RKO (cell line): ENCODE data around the gene DAB2IP.

Experiments
- DNase-seq: peaks from one replicate; pipeline ENCODE4 v3.0.0-alpha.2; 2016; ENCODE audit warnings: low spot score

The DAB2IP gene

DNA sequence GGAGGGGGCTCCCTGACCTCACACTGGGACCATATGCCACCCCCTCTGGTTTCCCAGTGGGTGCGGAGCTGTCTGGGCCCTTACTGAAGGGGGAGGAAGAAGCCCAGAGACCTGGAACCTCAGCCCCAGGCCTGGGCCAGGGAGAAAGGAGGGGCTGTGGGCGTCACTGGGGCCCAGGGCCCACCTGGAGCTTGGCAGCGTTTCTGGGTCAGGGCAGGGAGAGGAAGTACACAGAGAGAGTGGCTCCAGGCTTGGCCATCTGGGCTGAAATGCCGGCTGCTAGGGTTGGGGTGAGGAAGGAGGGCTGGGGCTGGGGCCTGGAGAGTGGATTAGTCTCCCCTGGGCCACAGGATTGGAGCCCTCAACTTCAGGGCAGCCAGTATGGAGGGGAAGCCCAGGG lies 6.4 kb upstream of the DAB2IP start:
- no peak for DNase-seq

DNA sequence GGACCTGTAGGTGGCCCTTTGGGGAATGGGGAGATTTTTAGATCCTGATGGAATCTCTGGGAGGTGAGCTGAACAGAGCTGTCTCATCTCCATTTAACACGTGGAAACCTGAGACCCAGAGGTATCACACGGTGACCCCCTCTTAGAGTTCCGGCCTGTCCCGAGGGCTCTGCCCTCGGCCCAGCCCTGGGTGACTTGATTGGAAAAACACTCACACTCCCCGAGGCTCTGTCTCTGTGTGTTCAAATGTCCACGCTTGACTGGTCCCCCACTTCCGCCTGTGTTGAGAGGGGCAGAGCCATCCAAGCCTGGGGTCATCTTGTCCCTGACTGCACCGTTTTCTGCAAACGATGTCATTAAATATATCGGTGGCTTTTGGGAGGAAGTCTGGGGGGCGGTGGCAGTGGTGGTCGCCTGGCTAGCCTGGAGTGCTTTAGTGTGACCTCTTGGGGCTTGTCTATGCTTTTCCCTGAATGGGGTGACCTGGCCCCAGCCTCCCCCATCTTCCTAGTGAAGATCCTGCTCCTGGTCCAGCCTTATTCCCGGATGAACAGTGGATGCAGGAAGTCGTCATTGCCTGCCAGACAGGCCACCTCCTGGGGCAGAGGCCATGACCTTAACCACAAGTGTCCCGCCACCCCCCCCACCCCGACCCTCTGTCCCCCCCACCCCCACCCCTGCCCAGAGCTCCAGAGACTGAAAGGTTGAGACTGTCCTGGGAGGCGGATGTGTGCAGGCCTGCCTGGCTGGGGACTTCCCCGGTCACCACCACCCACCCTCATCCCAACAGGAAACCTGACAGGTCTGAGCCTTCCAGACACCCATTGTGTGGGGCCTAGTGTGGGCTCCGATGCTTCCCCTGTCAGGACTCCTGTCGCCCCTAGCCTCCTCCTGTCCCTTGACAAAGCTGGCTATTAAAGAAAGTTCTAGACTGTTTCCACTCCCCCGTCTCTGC lies 5.3 kb upstream of the DAB2IP start:
- DNase-seq = no peak

DNA sequence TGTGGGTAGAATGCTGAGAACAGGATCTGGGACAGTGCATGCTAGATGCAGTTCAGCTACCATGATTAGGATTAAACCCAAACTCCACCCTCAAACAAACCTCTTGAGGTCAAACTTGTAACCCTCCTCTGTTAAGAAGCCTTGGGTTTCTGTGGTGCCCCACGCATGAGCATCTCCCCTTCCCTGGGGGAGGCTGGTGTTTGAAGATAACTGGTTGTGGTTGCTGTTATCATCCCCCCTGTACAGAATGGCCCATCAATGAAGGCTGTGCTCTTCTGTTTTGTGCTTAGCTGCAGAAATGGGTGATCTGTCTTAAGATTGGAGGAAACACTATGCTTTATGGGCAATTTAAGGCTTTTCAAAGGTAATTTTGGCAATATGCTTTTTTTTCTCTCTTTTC lies 4.4 kb upstream of the DAB2IP start:
- no peak for DNase-seq

DNA sequence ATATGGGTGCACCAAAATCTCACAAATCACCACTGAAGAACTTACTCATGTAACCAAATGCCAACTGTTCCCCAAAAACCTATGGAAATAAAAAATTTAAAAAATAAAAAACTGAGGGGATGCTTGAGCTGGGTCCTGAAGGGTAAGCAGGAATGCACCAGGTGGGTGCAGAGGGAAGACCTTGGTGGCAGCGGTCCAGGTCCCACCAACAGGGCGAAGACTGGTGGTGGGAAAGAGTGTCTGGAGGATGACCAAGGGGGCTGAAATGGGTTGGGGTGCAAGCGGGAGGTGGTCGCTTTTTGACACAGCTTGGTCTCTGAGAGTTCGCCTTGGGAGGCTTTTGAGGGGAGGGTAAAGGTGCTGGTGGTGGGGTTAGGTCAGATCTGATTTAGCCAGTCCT lies 3.3 kb upstream of the DAB2IP start:
- DNase-seq = no peak

DNA sequence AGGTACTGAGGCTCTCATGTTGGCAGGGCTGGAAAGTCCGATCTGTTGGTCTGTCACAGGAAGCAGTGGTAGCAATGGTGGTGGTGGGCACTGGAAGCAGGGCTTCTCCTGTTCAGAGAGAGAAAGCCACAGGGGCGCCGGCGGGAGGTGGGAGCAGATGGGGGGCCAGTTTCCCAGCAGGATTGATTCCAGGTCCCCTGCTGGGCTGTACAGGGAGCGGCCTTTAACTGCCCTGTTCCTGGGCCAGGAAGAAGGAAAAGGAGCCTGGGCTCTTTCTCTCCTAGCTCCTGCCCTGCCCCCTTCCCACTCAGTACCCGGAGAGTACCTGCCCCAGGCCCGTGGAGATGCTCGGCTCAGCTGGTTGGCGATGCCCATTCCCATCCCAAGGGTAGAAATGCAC lies 2.6 kb upstream of the DAB2IP start:
- no peak for DNase-seq

DNA sequence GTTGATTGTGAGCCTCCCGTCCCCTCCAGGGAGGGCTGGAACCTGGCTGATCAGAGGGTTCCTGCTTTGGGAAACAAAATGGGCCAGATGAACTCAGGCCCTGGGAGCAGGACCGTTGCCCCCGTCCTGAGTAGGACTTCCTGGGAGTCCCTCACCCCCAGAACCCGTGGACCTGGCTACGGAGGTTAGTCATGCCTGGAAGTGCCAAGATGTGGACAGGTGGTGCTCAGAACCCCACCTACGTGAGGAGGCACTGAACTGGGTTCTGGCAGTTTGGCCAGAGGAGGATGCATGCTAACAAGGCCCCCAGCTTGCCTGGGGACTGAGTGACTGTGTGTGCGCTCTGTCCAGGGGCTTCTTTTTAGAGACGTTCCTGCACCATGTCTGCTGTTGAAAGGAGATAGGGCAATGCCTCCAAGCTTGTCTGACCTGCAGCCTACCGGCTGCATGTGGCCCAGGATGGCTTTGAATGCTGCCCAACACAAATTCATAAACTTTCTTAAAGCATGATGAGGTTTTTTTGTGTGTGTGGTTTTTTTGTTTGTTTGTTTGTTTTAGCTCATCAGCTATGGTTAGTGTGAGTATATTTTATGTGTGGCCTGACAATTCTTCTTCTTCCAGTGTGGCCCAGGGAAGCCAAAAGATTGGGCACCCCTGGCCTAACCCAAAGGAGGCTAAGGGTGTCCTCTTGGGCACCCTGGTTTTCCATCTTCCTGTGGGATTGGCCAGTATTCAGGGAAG lies 1.8 kb upstream of the DAB2IP start:
- DNase-seq = no peak

DNA sequence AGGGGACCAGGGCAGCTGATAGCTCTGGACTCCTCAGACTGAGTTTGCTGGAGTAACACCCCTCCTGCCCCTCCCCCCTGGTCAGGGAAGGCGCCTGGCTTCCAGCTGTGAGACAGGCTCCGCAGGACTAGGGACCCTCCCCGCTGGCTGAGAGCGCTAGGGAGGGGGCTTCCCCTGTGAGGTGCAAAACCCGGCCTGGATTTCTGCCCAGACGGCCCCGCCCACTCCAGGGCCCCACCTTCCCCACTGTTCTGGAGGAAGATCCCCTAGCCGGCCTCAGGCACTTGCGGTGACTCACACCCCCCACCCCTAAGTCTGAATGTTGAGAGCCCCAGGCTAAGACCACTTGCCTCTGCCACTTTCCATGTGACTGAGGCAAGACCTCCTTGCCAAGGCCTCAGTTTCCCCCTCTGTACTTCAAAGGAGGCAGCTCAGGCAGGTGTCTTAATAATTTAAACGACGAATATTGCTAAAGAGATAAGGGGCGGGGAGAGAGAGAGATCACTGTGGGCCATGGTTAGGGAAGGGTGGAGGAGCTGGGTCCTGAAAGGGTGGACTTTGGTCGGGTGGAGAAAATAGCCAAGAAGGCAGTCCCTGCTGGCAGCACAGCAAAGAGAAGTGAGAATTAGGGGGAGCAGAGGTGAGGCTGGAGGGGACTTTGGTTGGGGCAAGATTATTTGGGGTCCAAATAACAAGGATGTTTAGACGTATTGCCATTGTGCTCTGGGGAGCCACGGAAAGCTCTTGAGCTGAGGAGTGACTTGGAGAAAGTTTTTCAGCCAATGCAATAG lies 1.0 kb upstream of the DAB2IP start:
- DNase-seq = no peak

DNA sequence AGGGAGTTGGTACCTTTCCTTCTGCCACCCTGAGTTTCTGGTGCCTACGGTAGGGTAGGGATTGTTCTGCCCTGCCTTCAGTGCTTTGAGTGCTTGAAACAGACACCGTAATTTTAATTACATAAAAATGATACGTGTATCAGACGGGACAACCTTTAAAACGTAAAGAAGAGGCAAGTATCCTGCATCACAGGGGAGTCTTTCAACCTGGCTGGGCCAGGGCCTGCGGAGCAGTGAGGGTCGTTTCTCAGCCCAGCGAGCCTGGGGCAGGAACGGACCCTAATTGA lies 483 bp upstream of the DAB2IP start:
- no peak for DNase-seq

DNA sequence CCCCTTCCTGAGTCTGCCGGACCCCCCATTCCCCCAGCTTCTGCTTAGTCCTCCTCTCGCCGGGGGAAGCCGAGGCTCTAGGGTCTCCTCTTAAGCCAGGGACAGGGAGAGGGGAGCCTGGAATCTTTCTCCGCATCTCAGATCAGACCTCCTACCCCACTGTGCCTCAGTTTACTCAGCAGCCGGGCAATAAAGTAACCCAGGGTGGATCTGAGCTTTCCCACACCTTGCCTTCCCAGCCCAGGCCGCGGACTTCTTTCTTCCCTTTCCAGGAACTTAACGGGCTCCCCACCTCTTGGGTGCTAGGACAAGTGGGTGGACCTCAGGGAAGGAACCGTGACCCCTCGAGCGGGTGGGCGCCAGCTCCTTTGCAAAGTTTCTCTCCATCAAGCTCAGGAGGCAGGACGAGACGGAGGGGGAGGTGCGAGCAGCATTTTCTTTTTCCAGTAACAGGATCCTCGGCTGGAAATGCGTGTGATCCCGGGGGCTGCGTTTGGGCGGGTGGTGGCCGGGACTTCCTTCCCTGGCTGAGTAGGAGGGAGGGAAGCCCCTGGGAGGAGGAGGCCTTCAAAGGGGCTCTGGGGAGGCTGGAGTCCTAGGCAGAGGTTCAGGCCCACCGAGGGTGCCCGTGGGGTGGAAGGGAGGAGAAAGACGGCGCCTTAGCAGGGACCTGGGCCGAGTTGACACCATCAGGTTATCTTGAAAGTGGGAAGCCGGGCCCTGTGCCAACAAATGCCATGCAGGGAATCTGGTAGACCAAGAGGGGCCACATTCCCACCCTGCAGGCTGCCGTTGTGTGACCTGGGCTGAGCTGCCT lies 795 bp downstream of the DAB2IP start:
- DNase-seq = no peak

DNA sequence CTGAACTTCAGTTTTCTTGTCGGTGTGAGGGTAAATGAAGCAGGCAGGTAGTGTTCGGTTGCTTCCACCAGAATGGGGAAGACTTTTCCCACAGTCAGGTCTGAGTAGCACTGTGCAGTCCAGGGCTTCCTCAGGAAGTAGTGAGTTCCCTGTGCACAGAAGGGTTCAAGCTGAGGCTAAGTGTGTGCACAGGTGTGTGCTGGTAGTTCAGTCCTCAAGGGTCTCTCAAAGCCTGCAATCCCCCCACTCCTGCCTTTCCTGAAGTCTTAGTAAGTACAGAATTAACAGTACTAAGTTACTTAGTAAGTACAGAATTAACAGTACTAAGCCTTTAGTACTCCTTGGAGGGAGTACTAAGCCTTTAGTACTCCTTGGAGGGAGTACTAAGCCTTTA lies 1.4 kb downstream of the DAB2IP start:
- DNase-seq = no peak

DNA sequence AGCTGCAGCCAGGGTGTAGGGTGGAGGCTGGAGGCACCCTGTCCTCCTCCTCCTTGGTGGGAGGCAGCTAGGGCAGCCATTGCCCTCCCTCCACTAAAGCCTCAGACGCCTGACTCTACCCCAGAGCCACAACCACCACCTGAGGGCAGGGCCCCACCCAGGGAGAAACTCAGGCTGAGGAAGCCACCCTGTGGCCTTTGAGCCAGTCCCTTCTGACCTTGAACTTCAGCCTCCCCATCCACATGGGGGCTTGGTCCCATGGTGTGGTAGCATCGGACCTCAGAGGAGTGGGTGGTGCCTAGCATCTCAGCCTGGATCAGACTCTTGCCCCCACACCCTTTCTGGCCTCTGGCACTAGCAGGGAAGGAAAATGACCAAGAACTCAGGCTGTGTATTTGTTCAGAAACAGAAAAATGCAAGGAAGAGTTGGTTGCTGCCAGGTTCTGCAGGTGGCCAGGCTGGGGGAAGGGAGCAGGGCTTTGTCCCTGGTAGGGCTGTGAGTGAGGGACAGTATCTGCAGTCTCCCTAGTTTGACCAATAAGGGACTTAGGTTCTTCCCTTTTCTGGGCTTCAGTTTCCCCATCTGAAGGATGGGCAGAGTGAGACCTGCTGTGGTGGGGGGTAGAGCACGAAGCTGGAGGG lies 3.2 kb downstream of the DAB2IP start:
- DNase-seq = no peak

DNA sequence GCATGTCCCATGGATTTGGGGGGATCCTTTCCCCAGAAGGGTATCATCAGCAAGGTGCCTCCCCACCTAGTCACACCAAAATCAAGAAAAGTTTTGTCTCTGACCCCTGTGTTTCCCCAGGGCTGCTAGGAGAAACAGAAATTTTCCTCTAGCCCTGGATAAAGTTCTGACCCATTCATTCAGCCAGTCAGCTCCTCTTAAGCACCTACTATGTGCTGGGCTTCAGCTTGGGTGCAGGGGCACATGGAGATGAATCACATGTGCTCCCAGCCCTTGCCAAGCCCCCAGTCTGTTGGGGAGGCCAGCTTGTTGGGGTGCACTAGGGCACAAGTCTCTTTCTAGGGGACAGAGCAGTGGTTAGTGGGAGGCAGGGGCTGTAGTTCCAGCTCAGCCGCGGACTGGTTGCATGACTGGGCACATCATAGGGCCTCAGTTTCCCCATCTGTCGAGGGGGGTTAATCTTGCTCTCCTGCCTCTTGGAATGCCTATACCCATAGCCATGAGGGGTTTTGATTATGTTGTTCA lies 3.9 kb downstream of the DAB2IP start:
- no peak for DNase-seq

DNA sequence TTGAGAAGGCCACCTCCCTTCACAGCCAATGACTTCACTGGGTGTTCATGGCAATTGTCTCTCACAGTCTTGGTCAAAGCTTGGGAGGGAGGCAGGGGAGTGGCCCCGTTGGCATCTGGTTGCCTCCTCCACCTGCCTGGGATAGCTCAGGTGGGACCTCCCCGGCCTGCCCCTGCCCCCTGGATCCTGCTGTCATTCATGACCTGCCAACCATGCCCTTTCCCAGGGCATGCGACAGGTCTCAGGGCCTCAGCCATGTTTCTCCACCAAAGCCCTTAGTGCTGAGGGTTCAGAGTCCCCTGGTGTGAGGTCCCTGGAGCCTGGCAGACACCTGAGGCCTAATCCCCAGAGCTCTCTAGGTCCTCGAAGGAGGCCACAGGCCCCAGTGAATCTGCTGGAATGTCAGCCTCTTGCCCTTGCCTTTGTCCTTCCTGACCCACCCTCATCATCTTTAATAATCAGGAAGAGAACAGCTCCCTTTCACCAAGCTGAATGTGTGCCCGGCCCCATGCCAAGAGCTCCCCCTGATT lies 5.6 kb downstream of the DAB2IP start:
- no peak for DNase-seq

DNA sequence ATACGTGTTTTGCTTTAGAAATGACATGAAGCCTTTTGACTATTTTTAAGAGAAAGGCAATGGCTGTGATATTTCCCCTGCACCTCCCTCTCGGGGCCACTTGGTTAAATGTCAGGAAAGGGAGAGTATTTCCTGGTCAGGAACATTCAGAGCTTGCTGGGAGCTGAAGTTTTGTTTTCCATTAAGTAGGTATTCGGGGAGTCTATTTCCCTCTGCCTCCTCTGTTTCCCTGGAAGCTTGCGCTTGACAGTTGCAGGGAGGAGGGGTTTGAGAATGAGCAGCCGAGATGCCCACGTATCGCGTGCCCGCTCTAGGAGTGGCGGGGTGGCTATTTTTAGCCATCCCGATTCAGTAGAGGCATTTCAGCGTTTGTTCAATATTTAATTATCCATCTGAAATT lies 6.7 kb downstream of the DAB2IP start:
- no peak for DNase-seq

DNA sequence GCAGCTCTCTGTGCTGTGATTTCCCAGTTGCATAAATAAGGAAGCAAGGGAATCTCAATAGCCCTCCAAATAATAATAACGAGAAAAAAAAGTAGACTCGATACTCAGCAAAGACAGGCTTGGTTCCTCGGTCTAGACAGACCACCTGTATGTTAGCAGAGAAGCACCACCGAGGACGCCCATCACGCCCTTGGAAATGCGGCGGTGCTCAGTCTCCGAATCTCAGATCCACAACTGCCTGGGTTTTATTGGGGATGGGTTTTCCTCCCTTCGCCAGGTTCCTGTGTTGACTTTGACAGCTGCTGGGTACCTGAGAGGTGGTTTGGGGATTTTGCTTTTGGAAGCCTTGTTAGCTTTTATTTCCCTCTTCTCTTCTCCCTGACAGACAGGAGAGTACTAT lies 7.2 kb downstream of the DAB2IP start:
- no peak for DNase-seq

DNA sequence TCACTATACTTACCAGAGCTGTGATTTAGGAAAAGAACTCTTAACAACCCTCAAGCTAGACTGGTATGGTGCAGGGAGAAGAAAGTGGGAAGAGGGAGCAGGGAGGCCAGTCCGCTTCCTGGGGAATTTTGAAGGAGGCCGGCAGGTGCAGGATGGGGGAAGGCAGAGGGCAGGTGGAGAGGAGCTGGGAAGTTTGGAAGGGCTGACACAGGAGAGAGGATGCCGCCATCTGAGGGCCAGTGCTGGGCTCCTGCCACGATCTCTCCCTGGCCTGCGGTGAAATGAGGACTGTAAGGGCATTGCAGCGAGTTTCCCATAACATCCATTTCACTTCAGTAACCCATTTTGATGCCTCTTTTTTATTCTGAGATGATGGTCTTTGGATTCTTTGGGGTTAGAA lies 8.9 kb downstream of the DAB2IP start:
- DNase-seq = no peak

DNA sequence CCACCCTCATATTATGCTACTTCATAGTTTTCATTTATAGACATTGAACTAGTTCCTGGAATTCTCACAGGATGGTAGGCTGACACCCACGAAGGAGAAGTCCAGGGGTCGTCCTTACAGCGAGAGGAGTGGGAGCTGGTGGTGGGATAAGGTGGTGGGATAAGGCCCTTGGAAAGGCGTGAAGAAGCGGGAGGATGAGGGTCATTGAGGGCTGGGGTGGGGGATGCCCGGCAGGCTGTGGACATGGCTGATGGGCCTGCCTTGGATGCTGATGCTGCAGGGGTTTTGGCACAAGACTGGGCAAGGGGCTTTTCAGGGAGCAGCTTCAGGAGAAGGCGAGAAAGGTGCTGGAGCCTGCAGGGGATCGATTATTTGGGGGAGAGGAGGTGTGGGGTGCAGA lies 9.4 kb downstream of the DAB2IP start:
- DNase-seq = no peak

DNA sequence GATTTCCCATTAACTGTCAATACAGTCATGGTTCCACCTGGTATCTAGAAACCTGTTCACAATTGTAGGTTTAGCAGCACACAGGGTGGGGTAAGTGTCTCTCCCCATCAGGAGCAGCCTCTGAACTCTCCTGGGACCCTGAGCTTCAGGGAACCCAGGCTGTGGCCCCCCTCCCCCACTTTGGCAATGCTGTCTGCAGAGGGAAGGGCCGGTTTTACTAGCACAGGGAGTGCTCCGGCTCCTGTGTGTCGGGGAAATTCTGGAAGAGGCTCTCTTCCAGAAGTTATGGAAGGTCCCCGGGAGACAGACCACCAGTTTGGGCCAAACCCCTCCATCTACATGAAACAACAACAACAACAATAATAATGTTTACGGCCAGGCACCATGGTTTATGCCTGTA lies 9.9 kb downstream of the DAB2IP start:
- no peak for DNase-seq

DNA sequence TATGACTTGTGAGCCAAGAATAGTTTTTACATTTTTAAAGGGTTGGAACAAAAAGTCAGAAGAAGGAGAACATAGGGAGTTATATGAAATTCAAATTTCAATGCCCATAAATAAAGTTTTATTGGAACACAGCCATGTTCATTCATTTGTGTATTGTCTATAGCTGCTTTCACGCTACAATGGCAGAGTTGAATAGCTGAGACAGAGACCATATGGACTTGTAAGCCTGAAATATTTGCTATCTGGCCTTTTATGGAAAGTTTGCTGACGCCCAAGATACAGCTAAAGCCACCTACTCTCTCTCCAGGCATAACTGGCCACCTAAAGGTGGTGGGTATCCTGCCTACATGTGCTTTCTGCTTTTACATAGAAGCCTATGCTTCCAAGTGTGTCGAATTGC lies 10.9 kb downstream of the DAB2IP start:
- DNase-seq = no peak

DNA sequence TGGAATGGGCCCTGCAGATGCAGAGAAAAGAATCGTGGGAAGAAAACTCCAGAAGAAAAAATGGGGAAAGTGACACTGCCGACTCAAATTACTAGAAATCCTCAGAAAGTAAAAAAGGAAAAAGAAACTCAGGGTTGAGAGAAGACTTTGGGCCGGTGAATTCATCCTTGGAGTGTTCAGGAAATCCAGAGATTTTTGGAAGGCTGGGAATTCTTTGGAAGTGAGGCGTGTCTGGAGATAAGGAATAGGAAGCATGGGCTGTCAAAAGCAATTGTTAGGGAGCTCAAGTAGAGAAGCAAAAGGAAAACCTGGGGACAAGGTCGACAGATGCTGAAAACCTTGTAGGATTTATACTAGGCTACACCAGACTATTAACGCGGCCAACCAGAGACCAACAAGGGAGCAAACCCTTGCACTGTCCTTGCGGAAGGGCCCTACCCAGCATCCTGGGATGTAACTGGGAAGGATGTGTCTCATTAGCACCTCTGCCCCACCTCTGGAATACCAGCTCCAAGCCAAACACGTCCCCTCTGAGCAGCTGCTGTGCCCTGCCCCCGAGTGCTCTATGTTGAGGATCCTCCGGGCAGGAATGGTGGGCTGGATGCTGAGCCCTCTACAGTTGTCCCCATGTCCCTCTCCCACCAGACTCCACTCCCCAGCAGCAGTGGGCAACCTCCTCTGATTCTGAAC lies 11.6 kb downstream of the DAB2IP start:
- no peak for DNase-seq
